Esophagus squamous epithelium (tissue), 5 donors: ENCODE data around the gene RBMXL3. TPM values are rescaled to one million over a fixed set of nuclear protein-coding genes. Genes with fewer than 3 reads are reported as not detected.

Experiments used
- DNase-seq: peaks from one replicate; lab custom pipeline; 2025; lab: John Stamatoyannopoulos, UW
- H3K27ac ChIP-seq, 4 donors: fragments of 200-600 bp; sonication (generic); one replicate each; pipeline ENCODE4 v1.5.1; 2016 to 2019; ENCODE audit warnings: mild to moderate bottlenecking in 1 of 4
- H3K27me3 ChIP-seq, 4 donors: fragments of 200-600 bp; sonication (generic); 1 replicate in 3 of 4; 2 replicates in 1 of 4; pipeline versions ENCODE4 v1.5.1 to v1.6.0; 2017 to 2021; ENCODE audit warnings: antibody characterized with exemption in 1 of 4
- H3K36me3 ChIP-seq, 3 donors: fragments of 200-600 bp; sonication (generic); one replicate each; pipeline ENCODE4 v1.5.1; 2016 to 2019
- H3K4me1 ChIP-seq, 3 donors: fragments of 200-600 bp; sonication (generic); one replicate each; pipeline ENCODE4 v1.5.1; 2017 to 2019
- H3K4me3 ChIP-seq, 4 donors: fragments of 200-600 bp; sonication (generic); 1 replicate in 3 of 4; 2 replicates in 1 of 4; pipeline ENCODE4 v1.5.1; 2016 to 2019; ENCODE audit warnings: mild to moderate bottlenecking in 2 of 4, moderate library complexity in 1 of 4
- H3K9me3 ChIP-seq, 3 donors: fragments of 200-600 bp; sonication (generic); one replicate each; pipeline ENCODE4 v1.5.1; 2016 to 2019
- CTCF ChIP-seq, 6 experiments: fragments of 450-650 bp in 4 of 6; fragments of 200-600 bp in 2 of 6; sonication (generic) in 2 of 6; IDR thresholded peaks; one replicate each; pipeline ENCODE4 v1.5.1; 2016 to 2019; ENCODE audit warnings: antibody characterized with exemption in 6 of 6, mild to moderate bottlenecking in 4 of 6, moderate library complexity in 4 of 6
- POLR2A ChIP-seq, 4 donors: fragments of 450-650 bp; IDR thresholded peaks; one replicate each; pipeline ENCODE4 v1.6.1; 2017; ENCODE audit warnings: antibody characterized with exemption in 4 of 4, mild to moderate bottlenecking in 4 of 4, moderate library complexity in 3 of 4
- WGBS, 2 donors: methylation state at CpG; one replicate each; pipeline ENCODE4 v1.1.5; 2018; 5-methylcytosine and 5-hydroxymethylcytosine counted together
- intact Hi-C: fragments of 100-400 bp; cut with DNase I; formaldehyde crosslinking; loops from one replicate; pipeline ENCODE4 v1.15.0; 2022
- total RNA-seq, 4 donors: library from RNA; depleted of rRNA; stranded (reverse); fragments of >200 nt; gene quantifications; one replicate each; pipeline ENCODE4 v1.1.0, GENCODE V29; 2016
- donor health status: DM: yes; HTN: yes; CAD: no.

RBMXL3 gene
- total RNA-seq, 4 donors from 2014 or later: not detected

DNA sequence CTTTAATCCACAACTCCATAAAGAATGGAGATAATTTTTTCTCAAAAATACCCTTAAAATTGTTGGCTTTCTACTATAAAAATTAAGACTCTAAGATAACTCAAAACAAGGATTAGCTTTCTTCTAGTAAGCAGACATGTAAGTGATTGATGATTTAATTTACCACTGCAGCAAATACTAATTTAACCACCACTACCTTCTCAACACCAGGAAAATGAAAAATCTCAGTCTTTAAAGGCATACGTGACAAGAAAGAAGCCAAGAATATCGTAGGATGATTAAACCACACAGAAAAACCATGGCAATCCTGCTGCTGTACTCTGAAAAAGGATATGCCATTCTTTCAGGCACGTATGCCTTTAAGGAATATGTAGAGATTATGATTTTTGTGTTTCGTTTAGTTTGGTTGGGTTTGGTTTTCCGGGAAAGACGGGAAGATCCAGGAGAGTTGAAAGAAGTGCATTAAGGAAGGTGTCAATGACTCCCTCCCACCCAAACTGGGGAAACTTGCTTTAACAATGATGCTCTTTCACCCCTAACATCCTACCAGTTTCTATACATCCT is 43.8 kb downstream of the RBMXL3 start:
- Histone ChIP-seq H3K9me3 (no peaks in the 10 kb centered on the region), H3K4me3 (peak overlapping the region; percentile 18 to 65 (median 48)), H3K4me1 (no peaks in the 10 kb centered on the region), H3K27me3 (peaks cover 0 to 11% (median 0%) of the 10 kb centered on the region in 4 donors), H3K27ac (peak overlapping the region in 2 of 4 donors; percentile 64 to 78), H3K36me3 (no peaks in the 10 kb centered on the region)
- WGBS, 2 donors: 7 to 18% methylated on average over 6 of the region's 6 CpGs
- no peak for TF ChIP-seq CTCF (IDR thresholded peaks at IDR 0.05)
- no peak for TF ChIP-seq POLR2A (IDR thresholded peaks at IDR 0.05)
- DNase-seq: no peak
- intact Hi-C loops: no loop called here

GRCh38 chrX:115233497-115234455 is 44.6 kb downstream of the RBMXL3 start, which contains the start of gene LRCH2:
Gene LRCH2 (minus strand): TSS chrX:115234096. CDS start chrX:115234041, 55 bp downstream.
- no peak for DNase-seq
- TF ChIP-seq POLR2A (IDR thresholded peaks at IDR 0.05): no peak
- no peak for TF ChIP-seq CTCF (IDR thresholded peaks at IDR 0.05)
- intact Hi-C loops: no loop called here
- Histone ChIP-seq H3K9me3 (no peaks in the 10 kb centered on the region), H3K27ac (peak within 1 kb of the TSS in 3 of 4 donors; percentile 51 to 78 (median 64)), H3K36me3 (no peaks in the 10 kb centered on the region), H3K4me3 (peak within 1 kb of the TSS; percentile 18 to 65 (median 48)), H3K27me3 (peaks cover 0 to 11% (median 0%) of the 10 kb centered on the region in 4 donors), H3K4me1 (no peaks in the 10 kb centered on the region)
- WGBS, 2 donors: 6 to 25% methylated on average over 12 to 24 of the region's 59 CpGs

GRCh38 chrX:115234461-115234860 is 45.3 kb downstream of the RBMXL3 start:
- TF ChIP-seq POLR2A (IDR thresholded peaks at IDR 0.05): no peak
- no peak for TF ChIP-seq CTCF (IDR thresholded peaks at IDR 0.05)
- DNase-seq: no peak
- peaks cover 0 to 11% (median 0%) of the 10 kb centered on the region in 4 donors for H3K27me3 ChIP-seq
- no peaks in the 10 kb centered on the region for H3K4me1 ChIP-seq
- peak overlapping the region in 3 of 4 donors; percentile 51 to 78 (median 64) for H3K27ac ChIP-seq
- H3K36me3 ChIP-seq: no peaks in the 10 kb centered on the region
- H3K4me3 ChIP-seq: peak overlapping the region in 3 of 4 donors; percentile 45 to 65 (median 50)
- 15 to 18% methylated on average over 3 of the region's 3 CpGs for WGBS, 2 donors
- intact Hi-C loops: no loop called here
- H3K9me3 ChIP-seq: no peaks in the 10 kb centered on the region

DNA sequence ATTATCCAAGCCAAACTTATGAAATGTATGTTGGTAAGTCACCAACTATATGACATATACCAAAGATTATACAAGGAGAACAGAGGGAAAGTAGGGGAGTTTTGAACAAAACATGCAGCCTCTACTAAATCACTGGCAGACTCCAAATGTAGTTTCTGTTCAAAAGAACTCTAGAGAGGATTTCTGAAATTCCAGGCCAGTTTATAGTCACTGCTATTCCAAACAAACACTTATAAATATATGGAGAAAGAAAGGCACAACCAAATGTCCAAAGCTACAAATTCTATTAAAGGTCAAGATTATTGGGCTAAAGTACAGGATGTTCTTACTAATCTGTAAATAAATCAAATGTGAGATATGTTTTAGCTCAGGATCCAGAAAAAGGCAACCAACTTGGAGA is 47.4 kb downstream of the RBMXL3 start:
- Histone ChIP-seq H3K36me3 (no peaks in the 10 kb centered on the region), H3K9me3 (no peaks in the 10 kb centered on the region), H3K27ac (no peak overlapping the region), H3K4me3 (no peak overlapping the region), H3K4me1 (no peaks in the 10 kb centered on the region), H3K27me3 (peaks cover 0 to 11% (median 0%) of the 10 kb centered on the region in 4 donors)
- TF ChIP-seq POLR2A (IDR thresholded peaks at IDR 0.05): no peak
- TF ChIP-seq CTCF (IDR thresholded peaks at IDR 0.05): no peak
- intact Hi-C loops: no loop called here
- DNase-seq: no peak

- Histone ChIP-seq H3K4me1 (no peaks in the 10 kb centered on the region), H3K27ac (no peak overlapping the region), H3K4me3 (no peak overlapping the region), H3K27me3 (peaks cover 0 to 11% (median 0%) of the 10 kb centered on the region in 4 donors), H3K9me3 (no peaks in the 10 kb centered on the region), H3K36me3 (no peaks in the 10 kb centered on the region)
- no peak for DNase-seq
- TF ChIP-seq POLR2A (IDR thresholded peaks at IDR 0.05): no peak
- no peak for TF ChIP-seq CTCF (IDR thresholded peaks at IDR 0.05)
- 0 to 14% methylated on average over 1 of the region's 1 CpG for WGBS, 2 donors
- intact Hi-C loops: no loop called here
Observed at GRCh38 chrX:115237056-115237455, 47.8 kb downstream of the RBMXL3 start.
